ENCODE measurements around the gene RASEF. TPM values are rescaled to one million over a fixed set of nuclear protein-coding genes. Genes with fewer than 3 reads are reported as not detected.

RASEF gene
- total and polyA plus RNA-seq, 2 of the 4 experiments (the other 2 are of a cell fraction), result under 0.01 to 0.05 TPM

DNA sequence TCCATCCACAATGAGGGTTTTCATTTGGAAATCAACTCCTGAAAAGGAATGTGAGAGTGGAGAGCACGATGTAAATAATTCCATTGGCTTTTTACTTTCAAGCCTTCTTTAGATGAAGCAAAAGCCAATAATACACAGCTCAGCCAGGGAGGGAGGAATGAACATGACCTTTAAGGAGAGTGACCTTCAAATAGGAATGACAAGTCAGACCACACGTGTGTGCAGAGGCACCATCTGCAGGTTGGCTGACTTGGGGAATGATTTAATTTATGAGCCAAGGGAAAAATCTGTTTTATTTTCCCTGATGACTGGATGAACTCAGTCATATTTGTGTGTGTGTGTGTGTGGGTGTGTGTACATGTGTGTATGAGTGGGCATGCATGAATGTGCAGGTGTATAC is 64.5 kb downstream of the RASEF start:
- Histone ChIP-seq H3K79me1 (ENCODE audit: low read depth in 1 of 2, low read length in 2 of 2) (no peaks in the 10 kb centered on the region), H2BK20ac (ENCODE audit: low read depth, low read length) (no peak overlapping the region), H3K36me3 (ENCODE audit: control insufficient read depth, insufficient read depth, low read length) (no peaks in the 10 kb centered on the region), H3K4me1 (ENCODE audit: control insufficient read depth, insufficient read depth, low read length) (no peaks in the 10 kb centered on the region), H3K9me1 (ENCODE audit: insufficient read depth, low read length) (no peaks in the 10 kb centered on the region; the same call in 1 of the 2 replicates), H2BK5ac (ENCODE audit: low read depth, low read length, poor library complexity, severe bottlenecking) (no peak overlapping the region), H3K9ac (ENCODE audit: low read depth, low read length) (no peak overlapping the region), H2BK15ac (ENCODE audit: low read depth, low read length) (no peak overlapping the region), H4K91ac (ENCODE audit: insufficient read depth, low read depth, low read length) (no peak overlapping the region), H4K8ac (ENCODE audit: low read depth in 2 of 2, low read length in 2 of 2) (no peak overlapping the region), H3K4me2 (ENCODE audit: low read depth, low read length) (no peak overlapping the region), H3K4me3 (ENCODE audit: insufficient read depth, low read depth, low read length) (no peak overlapping the region), H3K27me3 (ENCODE audit: control insufficient read depth, insufficient read depth, low read length) (no peaks in the 10 kb centered on the region; the same call in 1 of the 2 replicates), H2BK120ac (ENCODE audit: low read depth, low read length) (no peak overlapping the region), H3K9me3 (ENCODE audit: control insufficient read depth, insufficient read depth, low read length) (no peaks in the 10 kb centered on the region), H3K18ac (ENCODE audit: low read depth, low read length) (no peak overlapping the region), H3K14ac (replicated peaks; ENCODE audit: low read depth, low read length) (no peak overlapping the region), H3K23ac (ENCODE audit: low read depth, low read length) (no peak overlapping the region), H2AK9ac (replicated peaks; ENCODE audit: low read depth, low read length, poor library complexity) (no peak overlapping the region), H2AK5ac (ENCODE audit: low read depth, low read length) (no peak overlapping the region), H3K27ac (ENCODE audit: insufficient read depth, low read length) (no peak overlapping the region), H3K56ac (ENCODE audit: extremely low read depth, insufficient read depth, low read length) (no peak overlapping the region), H4K20me1 (ENCODE audit: insufficient read depth, low read length) (no peaks in the 10 kb centered on the region), H3K4ac (ENCODE audit: low read depth, low read length) (no peak overlapping the region), H2AFZ (replicated peaks; ENCODE audit: low read length, poor library complexity) (no peak overlapping the region), H4K5ac (ENCODE audit: low read depth, low read length) (no peak overlapping the region)
- no TSS peak for BruUV-seq (replicated peaks)
- TF ChIP-seq CHD1 (IDR thresholded peaks at IDR 0.05; ENCODE audit: low read depth, low read length) (no peak), MAFK (IDR thresholded peaks at IDR 0.05; ENCODE audit: low read depth, low read length) (no peak), SMC3 (IDR thresholded peaks at IDR 0.05; ENCODE audit: low read depth, low read length) (no peak), RFX5 (IDR thresholded peaks at IDR 0.05; ENCODE audit: low read depth, low read length) (no peak), FOS (IDR thresholded peaks at IDR 0.05; ENCODE audit: low read depth, low read length) (no peak), MXI1 (IDR thresholded peaks at IDR 0.05; ENCODE audit: borderline replicate concordance, low read depth, low read length) (no peak), NFE2L2 (IDR thresholded peaks at IDR 0.05; ENCODE audit: low read depth, low read length) (no peak), POLR2A (IDR thresholded peaks at IDR 0.05; ENCODE audit: low read depth, low read length) (no peak), BHLHE40 (IDR thresholded peaks at IDR 0.05; ENCODE audit: low read depth, low read length) (no peak), CEBPB (IDR thresholded peaks at IDR 0.05; ENCODE audit: low read depth, low read length) (no peak)
- intact Hi-C loops (cut with micrococcal nuclease), result no loop called here
- no peak for DNase-seq
- no peak for ATAC-seq (ENCODE audit: low read depth)
- in situ Hi-C loops (cut with MboI; ENCODE audit: low sequenced_read_pairs), result no loop called here
- dilution Hi-C loops (cut with HindIII; ENCODE audit: low sequenced_read_pairs, unreplicated experiment), result no loop called here
- 14% methylated on average over 1 of the region's 2 CpGs; no CpG with 5 or more reads in 1 of the 2 experiments for WGBS, 2 experiments (ENCODE audit: extremely low coverage in 2 of 2, insufficient read length in 1 of 2)
- CTCF ChIA-PET, result interaction anchor here (0.6 kb wide), 1 partner anchor 10 kb away, joined by 3 read pairs; no protein-coding TSS in a partner anchor
- POLR2A ChIA-PET (ENCODE audit: unreplicated experiment), result no interaction called here
